ENCODE results near the gene SMIM35.

The SMIM35 gene

DNA sequence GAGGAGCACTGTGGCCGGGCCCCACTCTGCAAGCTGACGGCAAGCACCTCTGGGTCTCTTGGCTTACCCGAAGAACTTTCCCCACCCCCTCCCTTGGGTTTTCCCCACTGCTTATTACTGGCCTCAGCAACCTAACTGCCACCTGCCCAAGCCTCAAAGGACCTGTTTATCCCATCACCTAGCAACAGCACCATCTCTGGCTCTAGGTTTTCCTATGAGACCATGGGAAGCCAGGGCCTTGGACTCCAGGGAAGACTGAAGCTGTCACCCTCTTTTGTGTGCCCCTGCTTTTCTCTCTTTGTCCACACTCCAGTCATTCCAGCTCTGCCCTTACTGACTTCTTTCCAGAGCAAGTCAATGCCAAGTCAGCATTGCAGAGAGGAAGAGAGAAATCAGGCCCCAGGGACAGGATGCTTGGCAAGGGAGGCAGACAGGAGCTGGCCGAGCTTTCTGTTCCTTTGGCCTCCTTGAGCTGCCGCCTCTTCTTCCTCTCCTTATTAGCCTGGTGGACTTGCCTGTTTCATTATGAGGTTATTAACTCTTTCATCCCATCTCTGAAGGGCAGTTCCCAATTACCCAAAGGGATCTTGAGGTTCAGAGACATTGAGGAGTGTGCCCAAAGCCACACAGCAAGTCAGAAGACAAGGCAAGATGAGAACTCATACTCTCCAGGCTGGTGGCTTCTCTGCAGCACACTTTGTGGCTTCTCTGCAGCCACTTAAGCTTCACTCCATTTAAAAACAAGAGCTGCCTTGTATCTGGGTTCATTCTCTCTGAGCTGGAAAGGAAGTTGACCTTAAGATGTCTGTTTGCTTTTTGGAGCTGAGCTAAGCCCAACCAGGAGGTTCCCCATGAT, at the start of gene SMIM35:
TSS of gene SMIM35 (minus strand) at position 51 of the 856 bp plus-strand sequence. CDS start 206 bp downstream, outside the sequence.
- DNase-seq, result peak; percentile 26

DNA sequence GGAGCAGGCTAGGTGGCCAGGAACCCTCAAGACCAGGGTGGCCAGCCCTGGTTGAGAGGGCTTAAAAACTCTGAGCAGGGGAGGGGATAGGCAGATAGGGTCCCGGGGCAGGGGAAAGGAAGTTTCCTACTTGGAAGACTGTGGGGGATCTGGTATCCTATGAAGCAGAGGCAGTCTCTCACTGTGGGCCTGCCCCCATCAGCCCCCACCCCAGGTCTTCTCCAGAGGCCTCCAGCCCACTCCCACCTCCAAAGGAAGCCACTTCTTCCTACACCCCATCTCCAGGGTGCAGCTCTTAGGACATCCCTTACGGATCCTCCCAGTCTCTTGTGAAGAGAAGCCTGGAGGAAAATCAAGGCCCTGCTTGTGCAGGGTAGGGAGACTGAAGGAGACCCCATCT, 49.6 kb upstream of the SMIM35 start:
- DNase-seq, result no peak

DNA sequence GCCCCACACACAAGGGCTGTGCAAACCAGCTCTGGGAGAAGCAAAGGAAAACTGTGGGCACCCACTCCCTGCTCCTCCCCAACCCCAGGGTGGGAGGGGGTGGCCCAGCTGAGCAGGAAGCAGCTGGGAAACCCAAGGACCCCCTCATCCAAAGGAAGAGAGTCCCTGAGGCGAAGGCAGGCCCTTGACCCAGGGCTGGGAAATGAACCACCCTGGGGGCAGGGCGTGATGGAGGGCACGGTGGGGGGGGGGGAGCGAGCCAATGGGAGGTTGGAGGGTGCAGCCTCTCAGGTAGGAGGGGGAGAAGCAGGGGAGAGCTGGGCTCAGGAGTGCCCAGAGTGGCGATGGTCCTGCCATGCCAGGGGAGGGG, 49.0 kb upstream of the SMIM35 start:
- DNase-seq, result no peak

- DNase-seq, result no peak
Measured at GRCh38 chr11:118135051-118135795, 48.5 kb upstream of the SMIM35 start.

DNA sequence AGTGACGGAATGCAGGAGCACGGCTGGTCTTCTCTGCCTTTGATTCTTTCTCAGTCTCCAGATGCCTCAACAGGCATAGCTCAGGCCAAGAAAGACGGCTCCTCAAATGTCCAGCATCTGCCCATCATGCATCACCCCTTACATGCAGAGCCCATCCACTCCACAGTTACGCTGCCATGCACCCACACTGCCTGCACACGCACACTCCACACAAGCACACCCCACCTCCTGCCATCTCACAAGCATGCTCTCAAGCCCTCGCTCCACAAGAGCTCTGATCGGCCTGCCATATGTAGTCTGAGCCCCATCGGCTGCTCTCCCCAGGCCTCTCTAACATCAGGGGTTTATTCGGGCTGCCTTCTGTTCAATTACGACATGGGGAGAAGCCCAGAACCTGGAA, 47.1 kb upstream of the SMIM35 start:
- no peak for DNase-seq

DNA sequence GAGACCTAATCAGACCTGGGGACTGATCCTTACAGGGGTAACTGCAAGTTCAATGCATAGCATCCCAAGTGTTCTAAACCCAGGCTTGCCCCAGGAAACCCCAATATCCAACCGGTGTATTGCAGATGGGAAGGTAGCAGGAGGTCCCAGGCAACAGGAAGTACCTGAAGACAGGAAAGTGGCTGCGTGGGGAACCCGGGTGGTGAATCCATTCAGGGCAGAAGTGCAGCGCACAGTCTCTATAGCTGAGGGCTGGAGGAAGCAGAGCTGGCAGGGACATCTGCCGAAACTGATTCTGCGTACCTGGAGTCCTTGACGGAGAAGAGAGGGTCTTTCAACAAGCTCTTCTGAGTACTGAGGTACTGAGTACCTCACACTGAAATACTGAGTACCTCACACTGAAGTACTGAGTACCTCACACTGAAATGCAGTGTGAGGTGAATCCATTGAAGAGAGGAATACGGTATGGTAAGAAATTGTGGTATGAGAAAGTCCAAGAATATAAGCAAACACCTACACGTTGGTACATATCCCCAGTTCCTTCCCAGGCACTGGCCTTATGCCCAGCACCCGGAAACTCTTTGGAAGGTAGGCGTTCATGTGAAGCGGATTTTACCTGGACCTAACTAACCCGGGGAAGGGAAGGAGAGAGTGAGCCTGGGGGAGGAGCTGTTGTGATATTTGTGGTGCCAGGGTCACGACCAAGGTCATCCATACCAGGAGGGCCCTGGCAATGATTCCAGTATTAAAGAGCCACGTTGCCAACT, 45.8 kb upstream of the SMIM35 start:
- no peak for DNase-seq

DNA sequence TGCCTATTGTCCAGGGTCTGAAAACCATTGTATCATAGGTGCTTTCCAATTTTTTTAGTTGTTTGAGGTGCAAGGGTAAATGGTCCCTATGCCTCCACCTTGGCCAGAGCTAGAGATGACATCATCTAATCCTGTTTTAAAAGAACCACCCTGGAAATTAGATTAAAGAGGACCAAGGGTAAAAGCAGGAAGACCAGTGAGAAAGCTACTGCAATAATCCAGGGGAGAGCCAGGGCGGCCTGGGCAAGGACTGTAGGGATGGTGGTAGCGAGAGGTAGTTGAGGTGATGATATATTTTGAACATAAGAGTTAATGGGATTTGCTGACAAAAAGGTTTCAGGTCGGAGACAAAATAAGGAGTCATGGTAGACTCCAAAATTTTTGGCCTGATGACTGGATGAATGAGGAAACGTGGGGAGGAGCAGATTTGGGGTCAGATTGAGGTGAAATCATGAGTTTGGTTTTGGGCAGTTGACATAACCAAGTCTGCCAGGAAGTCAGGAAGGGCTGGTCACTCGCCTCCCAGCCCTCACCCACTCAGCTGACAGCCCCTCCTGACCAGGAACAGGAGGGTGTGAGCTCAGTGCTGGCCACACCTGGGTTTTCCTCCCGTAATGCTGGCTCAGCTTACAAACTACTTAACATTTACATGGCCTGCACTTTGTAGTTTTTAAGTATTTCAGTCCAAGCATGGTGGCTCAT, 42.9 kb upstream of the SMIM35 start:
- peak; percentile 71 for DNase-seq

DNA sequence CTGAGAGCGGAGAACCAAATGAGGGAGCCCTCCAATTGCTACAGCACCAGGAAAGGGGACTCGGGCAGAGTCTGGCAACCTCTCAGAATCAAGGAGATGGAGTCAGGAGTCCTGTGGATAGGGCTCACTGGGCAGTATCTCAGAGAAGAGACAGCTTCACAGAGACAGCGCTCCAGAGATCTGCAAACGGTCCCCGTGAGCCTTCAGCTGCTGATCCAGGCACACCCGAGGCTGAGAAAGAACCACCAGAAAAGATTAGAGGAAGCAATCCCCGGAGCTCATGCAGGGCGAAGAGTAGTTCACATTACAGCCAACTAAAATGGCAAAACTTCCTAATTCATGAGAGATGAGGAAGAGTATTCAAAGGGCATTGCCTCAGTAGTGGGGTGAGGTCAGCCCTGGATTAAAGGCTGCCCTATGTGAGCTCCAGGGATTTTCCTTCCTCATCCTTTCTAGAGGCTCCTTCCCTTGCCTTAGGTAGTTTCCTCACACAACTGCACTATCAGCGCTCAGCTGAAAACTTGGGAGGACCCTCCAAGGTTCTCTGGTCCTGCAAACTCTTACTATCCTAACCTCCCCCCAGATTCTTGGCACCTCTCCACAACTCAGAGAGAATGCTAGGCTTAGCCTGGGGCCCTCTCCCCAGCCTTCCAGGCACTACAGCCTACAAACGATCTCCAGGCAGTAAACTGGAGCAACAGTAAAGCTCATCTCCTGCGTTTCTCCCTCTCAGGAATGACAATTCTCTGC, 42.1 kb upstream of the SMIM35 start:
- peak; percentile 71 for DNase-seq

DNA sequence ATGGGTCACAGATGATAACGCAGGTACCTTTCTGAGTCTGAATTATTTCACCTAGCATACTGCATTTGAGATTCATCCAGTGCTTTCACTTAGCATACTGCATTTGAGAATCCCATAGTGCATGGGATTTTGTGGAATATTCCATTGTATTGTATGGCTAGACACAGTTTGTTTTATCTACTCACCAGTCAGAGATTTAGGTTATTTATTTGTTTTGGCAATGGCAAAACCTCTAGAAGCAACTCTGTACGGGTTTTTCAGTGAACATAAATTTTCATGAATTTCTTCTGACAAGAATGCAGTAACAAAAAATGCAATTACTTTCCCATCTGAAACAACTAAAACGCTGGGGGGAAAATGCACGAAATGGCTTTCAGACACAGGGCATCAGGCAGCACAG, 41.5 kb upstream of the SMIM35 start:
- no peak for DNase-seq

DNA sequence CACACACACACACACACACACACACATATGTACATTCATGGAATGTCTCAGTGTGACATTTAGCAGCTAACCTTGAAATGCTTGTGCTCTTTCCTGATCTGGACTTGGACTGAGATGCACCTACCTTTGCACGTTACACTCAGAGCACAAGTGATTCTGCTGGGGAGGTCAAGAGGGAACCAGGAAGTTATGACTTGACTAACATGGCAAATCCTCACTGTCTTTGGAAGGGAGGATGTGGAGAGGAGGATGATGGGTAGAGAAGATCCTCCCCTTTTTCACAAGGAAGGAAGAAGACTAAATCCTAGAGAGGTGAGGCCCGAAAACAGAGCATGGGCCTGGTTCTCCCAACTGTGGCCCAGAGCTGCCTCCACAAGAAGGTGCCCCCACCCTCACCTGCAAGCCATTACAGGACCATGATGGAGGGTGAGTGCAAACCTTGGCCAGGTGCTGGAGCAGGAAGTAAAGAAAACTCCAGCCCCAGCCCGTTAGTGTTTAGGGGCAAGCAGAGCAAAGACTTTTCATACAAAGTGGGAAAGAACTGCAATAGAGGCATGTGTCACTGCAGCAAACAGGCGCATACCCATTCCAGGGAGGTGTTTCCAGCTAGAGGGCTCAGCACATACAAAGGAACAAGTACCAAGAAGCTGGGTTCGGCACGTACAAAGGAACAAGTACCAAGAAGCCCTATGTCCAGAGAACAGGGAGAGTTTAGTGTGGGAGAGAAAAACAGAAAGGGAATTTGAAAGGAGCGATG, 39.5 kb upstream of the SMIM35 start:
- DNase-seq, result peak; percentile 28

GRCh38 chr11:118124929-118125535, 38.3 kb upstream of the SMIM35 start:
- peak; percentile 72 for DNase-seq

GRCh38 chr11:118120793-118121192, 34.0 kb upstream of the SMIM35 start:
- DNase-seq, result no peak

DNA sequence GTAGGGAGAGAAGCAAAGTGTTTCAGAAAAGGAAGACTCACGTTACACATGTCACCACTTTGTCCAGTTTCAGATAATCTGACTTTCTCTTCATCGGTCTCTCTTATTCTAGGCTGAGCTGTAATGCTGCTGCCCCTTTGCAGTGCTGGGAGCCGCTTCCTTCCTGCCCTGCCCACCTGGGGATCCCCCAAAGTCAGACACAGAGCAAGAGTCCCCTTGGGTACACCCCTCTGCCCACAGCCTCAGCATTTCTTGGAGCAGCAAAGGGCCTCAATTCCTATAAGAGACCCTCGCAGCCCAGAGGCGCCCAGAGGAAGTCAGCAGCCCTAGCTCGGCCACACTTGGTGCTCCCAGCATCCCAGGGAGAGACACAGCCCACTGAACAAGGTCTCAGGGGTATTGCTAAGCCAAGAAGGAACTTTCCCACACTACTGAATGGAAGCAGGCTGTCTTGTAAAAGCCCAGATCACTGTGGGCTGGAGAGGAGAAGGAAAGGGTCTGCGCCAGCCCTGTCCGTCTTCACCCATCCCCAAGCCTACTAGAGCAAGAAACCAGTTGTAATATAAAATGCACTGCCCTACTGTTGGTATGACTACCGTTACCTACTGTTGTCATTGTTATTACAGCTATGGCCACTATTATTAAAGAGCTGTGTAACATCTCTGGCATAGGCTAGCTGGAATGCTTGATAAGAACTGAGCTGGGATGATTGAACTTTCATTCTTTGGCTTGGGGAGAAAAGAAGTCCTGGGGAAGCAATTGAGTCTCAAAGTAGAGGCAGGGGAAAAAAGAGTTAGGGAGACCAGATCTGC, 31.2 kb upstream of the SMIM35 start:
- DNase-seq, result no peak

- no peak for DNase-seq
Measured at GRCh38 chr11:118115048-118115447, 28.3 kb upstream of the SMIM35 start.

DNA sequence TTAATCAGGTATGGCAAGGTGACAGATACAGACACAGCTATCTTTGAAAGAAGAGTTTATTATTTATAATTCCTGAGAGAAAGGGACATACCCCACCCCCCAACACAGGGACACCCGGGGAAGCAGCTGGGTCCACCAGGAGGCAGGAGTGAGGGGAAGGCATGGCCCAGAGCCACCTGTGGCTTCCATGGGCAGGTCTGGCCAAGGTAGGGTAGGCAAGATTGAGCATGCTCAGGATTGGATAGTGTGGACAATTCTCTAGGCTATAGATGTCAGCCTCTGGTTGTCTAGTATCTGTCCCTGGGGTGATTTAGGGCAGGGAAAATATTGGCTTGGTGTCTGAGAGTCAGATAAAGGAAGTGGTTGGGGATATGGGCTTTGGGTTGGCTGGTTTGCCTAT, 27.5 kb upstream of the SMIM35 start:
- DNase-seq, result no peak

DNA sequence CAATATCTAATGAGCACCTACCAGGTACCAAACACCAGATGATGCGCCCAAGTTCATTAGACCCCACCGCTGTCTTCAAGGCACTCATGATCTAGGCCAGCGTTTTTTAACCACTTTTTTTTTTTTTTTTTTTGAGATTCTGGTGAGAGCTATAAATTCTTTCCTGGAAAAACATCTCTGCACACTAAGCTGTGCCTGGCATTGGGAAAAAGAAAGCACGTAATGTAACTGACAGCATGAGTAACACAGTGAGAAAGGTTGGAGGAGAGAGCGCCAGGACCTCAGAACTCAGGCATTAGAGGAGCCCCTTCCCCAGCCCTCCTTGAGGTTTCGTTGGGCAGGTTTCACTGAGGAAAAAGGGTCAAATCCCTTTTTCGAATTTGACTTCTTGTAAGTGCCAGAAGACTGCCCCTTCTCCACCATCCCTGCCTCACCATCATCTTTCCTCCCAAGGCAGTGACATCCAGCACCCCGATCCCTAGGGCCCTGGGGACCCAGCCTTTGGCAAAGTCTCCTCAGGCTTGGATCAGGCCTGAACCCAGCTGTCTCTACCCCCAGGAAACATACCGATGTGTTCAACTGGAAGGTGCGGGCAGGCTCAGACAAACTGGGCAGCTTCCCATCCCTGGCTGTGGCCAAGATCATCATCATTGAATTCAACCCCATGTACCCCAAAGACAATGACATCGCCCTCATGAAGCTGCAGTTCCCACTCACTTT, 26.1 kb upstream of the SMIM35 start:
- DNase-seq, result no peak

GRCh38 chr11:118111744-118112035, 24.9 kb upstream of the SMIM35 start:
- no peak for DNase-seq

GRCh38 chr11:118111019-118111743, 24.4 kb upstream of the SMIM35 start:
- no peak for DNase-seq

DNA sequence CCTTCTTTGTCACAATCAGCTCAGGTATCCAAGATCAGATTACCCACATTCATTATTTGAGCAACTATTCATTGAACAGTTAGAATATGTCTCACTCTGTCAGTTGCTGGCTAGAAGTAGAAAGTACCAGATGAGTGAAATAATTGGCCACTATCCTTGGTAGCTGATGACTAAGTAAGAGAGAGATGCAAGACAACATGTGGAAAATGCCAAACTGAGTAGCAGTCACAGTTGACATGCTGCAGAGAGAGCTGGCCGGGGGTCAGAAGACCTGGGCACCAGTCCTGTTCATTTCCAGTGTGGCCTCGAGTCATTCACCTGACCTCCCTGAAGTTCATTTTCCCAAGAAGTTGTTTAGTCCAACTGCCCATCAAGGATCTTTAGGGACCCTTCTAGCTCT, 22.5 kb upstream of the SMIM35 start:
- no peak for DNase-seq
